Measurements from ENCODE around the gene CDH4. TPM values are rescaled to one million over a fixed set of nuclear protein-coding genes. Genes with fewer than 3 reads are reported as not detected.

The CDH4 gene
- total RNA-seq, 1 donor from 2014 or later = 3.2 TPM

DNA sequence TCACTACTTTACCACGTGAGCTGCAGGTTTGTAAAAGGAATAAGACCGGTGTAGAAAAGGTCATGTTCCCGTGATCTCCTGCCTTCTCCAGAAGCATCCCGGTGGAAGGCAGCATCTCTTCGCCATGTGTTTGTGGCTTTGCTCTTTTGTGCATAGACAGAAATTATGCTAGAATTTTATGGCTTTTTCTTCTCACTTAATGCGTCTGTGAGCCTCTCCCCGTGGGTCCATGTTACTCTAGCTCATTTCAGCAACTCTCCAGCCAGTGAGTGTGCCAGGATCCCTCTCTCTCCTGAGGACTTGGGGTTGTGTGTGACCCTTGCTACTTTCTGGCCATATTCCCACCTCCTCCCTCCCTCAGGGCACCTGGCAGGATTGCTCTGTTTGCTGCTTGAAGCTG is 289.5 kb downstream of the CDH4 start:
- Histone ChIP-seq H3K4me2 (ENCODE audit: low read length) (no peak overlapping the region), H3K4me1 (ENCODE audit: insufficient read depth, low read length) (no peaks in the 10 kb centered on the region), H3K36me3 (ENCODE audit: insufficient read depth, low read length) (no peaks in the 10 kb centered on the region), H3K9ac (ENCODE audit: low read length) (no peak overlapping the region), H3K9me3 (ENCODE audit: insufficient read depth, low read depth, low read length) (no peaks in the 10 kb centered on the region), H3K4me3 (ENCODE audit: insufficient read depth, low read depth, low read length) (no peak overlapping the region), H3K27me3 (ENCODE audit: insufficient read depth, low read length) (no peaks in the 10 kb centered on the region), H4K20me1 (ENCODE audit: insufficient read depth, low read length) (no peaks in the 10 kb centered on the region), H3K27ac (ENCODE audit: low read depth, low read length) (no peak overlapping the region), H3K79me2 (ENCODE audit: insufficient read depth, low read length) (no peaks in the 10 kb centered on the region), H2AFZ (ENCODE audit: low read depth, low read length) (no peak overlapping the region)
- H3K4me3 Mint-ChIP-seq (ENCODE audit: unreplicated experiment) = no peak overlapping the region
- no peak for DNase-seq (ENCODE audit: low read depth)
- no peaks in the 10 kb centered on the region for H3K36me3 Mint-ChIP-seq (ENCODE audit: low read depth, unreplicated experiment)
- H3K27me3 Mint-ChIP-seq (ENCODE audit: low read depth, unreplicated experiment) = peaks cover 50% of the 10 kb centered on the region
- H3K4me1 Mint-ChIP-seq (ENCODE audit: low read depth, unreplicated experiment) = no peaks in the 10 kb centered on the region
- no peak overlapping the region for H3K27ac Mint-ChIP-seq (ENCODE audit: unreplicated experiment)
- no peak for FAIRE-seq
- no peaks in the 10 kb centered on the region for H3K9me3 Mint-ChIP-seq (ENCODE audit: unreplicated experiment)
- TF ChIP-seq, protein P1, sequence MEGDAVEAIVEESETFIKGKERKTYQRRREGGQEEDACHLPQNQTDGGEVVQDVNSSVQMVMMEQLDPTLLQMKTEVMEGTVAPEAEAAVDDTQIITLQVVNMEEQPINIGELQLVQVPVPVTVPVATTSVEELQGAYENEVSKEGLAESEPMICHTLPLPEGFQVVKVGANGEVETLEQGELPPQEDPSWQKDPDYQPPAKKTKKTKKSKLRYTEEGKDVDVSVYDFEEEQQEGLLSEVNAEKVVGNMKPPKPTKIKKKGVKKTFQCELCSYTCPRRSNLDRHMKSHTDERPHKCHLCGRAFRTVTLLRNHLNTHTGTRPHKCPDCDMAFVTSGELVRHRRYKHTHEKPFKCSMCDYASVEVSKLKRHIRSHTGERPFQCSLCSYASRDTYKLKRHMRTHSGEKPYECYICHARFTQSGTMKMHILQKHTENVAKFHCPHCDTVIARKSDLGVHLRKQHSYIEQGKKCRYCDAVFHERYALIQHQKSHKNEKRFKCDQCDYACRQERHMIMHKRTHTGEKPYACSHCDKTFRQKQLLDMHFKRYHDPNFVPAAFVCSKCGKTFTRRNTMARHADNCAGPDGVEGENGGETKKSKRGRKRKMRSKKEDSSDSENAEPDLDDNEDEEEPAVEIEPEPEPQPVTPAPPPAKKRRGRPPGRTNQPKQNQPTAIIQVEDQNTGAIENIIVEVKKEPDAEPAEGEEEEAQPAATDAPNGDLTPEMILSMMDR (IDR thresholded peaks at IDR 0.05; ENCODE audit: insufficient read depth, low read depth, low read length) = no peak
- no peak for TF ChIP-seq EZH2 (IDR thresholded peaks at IDR 0.05; ENCODE audit: insufficient read depth, low read length)

DNA sequence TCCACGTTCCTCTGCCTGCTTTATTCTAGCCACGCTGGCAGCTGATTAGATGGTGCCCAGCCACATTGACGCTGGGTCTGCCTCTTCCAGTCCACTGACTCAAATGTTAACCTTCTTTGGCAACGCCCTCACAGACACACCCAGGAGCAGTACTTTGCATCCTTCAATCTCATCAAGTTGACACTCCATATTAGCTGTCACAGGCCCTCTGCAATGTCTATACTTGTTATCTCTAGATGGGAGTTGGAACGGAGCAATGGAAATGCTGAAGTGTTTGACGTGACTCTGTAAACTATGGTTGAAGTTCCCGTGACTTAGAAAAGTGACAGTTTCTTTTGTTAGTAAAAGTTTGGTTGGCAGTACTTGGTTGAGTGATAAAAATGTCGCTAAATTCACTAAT is 291.0 kb downstream of the CDH4 start:
- no peaks in the 10 kb centered on the region for H3K36me3 Mint-ChIP-seq (ENCODE audit: low read depth, unreplicated experiment)
- Histone ChIP-seq H3K4me2 (ENCODE audit: low read length) (no peak overlapping the region), H3K9ac (ENCODE audit: low read length) (no peak overlapping the region), H3K4me1 (ENCODE audit: insufficient read depth, low read length) (no peaks in the 10 kb centered on the region), H3K9me3 (ENCODE audit: insufficient read depth, low read depth, low read length) (no peaks in the 10 kb centered on the region), H3K4me3 (ENCODE audit: insufficient read depth, low read depth, low read length) (no peak overlapping the region), H3K27me3 (ENCODE audit: insufficient read depth, low read length) (no peaks in the 10 kb centered on the region), H3K79me2 (ENCODE audit: insufficient read depth, low read length) (no peaks in the 10 kb centered on the region), H3K27ac (ENCODE audit: low read depth, low read length) (no peak overlapping the region), H4K20me1 (ENCODE audit: insufficient read depth, low read length) (no peaks in the 10 kb centered on the region), H3K36me3 (ENCODE audit: insufficient read depth, low read length) (no peaks in the 10 kb centered on the region), H2AFZ (ENCODE audit: low read depth, low read length) (no peak overlapping the region)
- no peak overlapping the region for H3K27ac Mint-ChIP-seq (ENCODE audit: unreplicated experiment)
- no peak overlapping the region for H3K4me3 Mint-ChIP-seq (ENCODE audit: unreplicated experiment)
- TF ChIP-seq, protein P1 (IDR thresholded peaks at IDR 0.05; ENCODE audit: insufficient read depth, low read depth, low read length) = no peak
- no peak for TF ChIP-seq EZH2 (IDR thresholded peaks at IDR 0.05; ENCODE audit: insufficient read depth, low read length)
- DNase-seq (ENCODE audit: low read depth) = no peak
- H3K9me3 Mint-ChIP-seq (ENCODE audit: unreplicated experiment) = no peaks in the 10 kb centered on the region
- no peaks in the 10 kb centered on the region for H3K4me1 Mint-ChIP-seq (ENCODE audit: low read depth, unreplicated experiment)
- peaks cover 45% of the 10 kb centered on the region for H3K27me3 Mint-ChIP-seq (ENCODE audit: low read depth, unreplicated experiment)
- no peak for FAIRE-seq

DNA sequence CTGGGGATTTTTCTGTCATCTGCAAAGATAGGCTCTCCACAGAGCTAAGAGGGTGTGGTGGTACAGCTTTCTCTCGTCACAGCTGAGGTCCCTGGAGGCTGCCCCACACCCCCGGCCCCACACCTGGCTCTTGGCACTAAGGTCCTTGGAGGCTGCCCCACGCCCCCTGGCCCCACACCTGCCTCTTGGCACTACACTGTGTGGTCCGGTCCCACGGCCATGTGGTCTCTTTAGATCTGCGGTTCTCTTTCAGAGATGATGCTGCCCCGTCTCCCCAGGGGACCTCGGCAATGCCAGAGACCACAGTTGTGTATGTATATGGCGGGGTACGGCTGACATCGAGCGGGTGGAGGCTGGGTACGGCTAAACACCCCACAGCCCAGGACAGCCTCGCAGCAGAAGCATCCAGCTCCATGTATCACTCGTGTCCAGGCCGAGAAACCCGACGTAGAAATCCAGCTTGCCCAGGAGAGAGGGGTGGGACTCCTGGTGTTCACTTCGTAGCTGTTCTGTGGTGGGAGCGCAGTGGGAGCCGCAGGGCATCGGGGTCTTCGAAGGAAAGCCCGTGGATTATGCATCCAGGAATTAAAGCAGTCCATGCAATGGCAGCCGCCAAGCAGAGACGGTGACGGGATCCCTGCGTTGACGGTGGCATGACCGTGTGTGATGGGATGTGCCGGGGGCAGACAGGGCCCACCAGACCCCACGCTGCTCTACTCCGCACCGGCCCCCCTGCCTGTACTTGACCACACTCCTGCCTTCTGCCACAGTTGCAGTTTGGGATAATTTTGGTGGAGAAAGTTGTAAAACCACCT is 292.1 kb downstream of the CDH4 start:
- no peak overlapping the region for H3K27ac Mint-ChIP-seq (ENCODE audit: unreplicated experiment)
- no peak overlapping the region for H3K4me2 ChIP-seq (ENCODE audit: low read length)
- FAIRE-seq = no peak

More for the DNA sequence above, 292.1 kb downstream of the CDH4 start:
- H4K20me1 ChIP-seq (ENCODE audit: insufficient read depth, low read length) = no peaks in the 10 kb centered on the region
- H3K27me3 ChIP-seq (ENCODE audit: insufficient read depth, low read length) = no peaks in the 10 kb centered on the region
- H3K9ac ChIP-seq (ENCODE audit: low read length) = no peak overlapping the region
- no peak for TF ChIP-seq EZH2 (IDR thresholded peaks at IDR 0.05; ENCODE audit: insufficient read depth, low read length)
- TF ChIP-seq, protein P1 (IDR thresholded peaks at IDR 0.05; ENCODE audit: insufficient read depth, low read depth, low read length) = no peak
- H3K27ac ChIP-seq (ENCODE audit: low read depth, low read length) = no peak overlapping the region
- no peaks in the 10 kb centered on the region for H3K79me2 ChIP-seq (ENCODE audit: insufficient read depth, low read length)
- Mint-ChIP-seq H3K4me1 (ENCODE audit: low read depth, unreplicated experiment) (no peaks in the 10 kb centered on the region), H3K27me3 (ENCODE audit: low read depth, unreplicated experiment) (peaks cover 48% of the 10 kb centered on the region), H3K9me3 (ENCODE audit: unreplicated experiment) (no peaks in the 10 kb centered on the region), H3K36me3 (ENCODE audit: low read depth, unreplicated experiment) (no peaks in the 10 kb centered on the region), H3K4me3 (ENCODE audit: unreplicated experiment) (no peak overlapping the region)
- no peak overlapping the region for H2AFZ ChIP-seq (ENCODE audit: low read depth, low read length)
- no peak overlapping the region for H3K4me3 ChIP-seq (ENCODE audit: insufficient read depth, low read depth, low read length)
- no peaks in the 10 kb centered on the region for H3K4me1 ChIP-seq (ENCODE audit: insufficient read depth, low read length)
- H3K36me3 ChIP-seq (ENCODE audit: insufficient read depth, low read length) = no peaks in the 10 kb centered on the region
- no peaks in the 10 kb centered on the region for H3K9me3 ChIP-seq (ENCODE audit: insufficient read depth, low read depth, low read length)
- DNase-seq (ENCODE audit: low read depth) = no peak

Measured in astrocyte (in vitro differentiated cells and primary cell).